Activated naive CD4-positive, alpha-beta T cell (primary cell): Measurements from ENCODE around the gene TRDMT1.

Experiments
- DNase-seq, 4 experiments: peaks; one replicate each; lab custom pipeline; 2025; lab: John Stamatoyannopoulos, UW

TRDMT1 gene

GRCh38 chr10:17174626-17175025 is 26.8 kb downstream of the TRDMT1 start:
- DNase-seq: no peak

GRCh38 chr10:17171141-17171641 is 30.3 kb downstream of the TRDMT1 start:
- no peak for DNase-seq

- DNase-seq: no peak
Measured at GRCh38 chr10:17169803-17170202, 31.7 kb downstream of the TRDMT1 start.

- no peak for DNase-seq
Measured at GRCh38 chr10:17166699-17167098, 34.8 kb downstream of the TRDMT1 start.

- DNase-seq: no peak
Measured at GRCh38 chr10:17162828-17163227, 38.6 kb downstream of the TRDMT1 start.

GRCh38 chr10:17161775-17162174 is 39.7 kb downstream of the TRDMT1 start:
- DNase-seq: no peak

- no peak for DNase-seq
Measured at GRCh38 chr10:17157024-17157423, 44.4 kb downstream of the TRDMT1 start.

GRCh38 chr10:17155826-17156225 is 45.6 kb downstream of the TRDMT1 start:
- no peak for DNase-seq

- no peak for DNase-seq
Measured at GRCh38 chr10:17154116-17154515, 47.4 kb downstream of the TRDMT1 start.

- no peak for DNase-seq
Measured at GRCh38 chr10:17153321-17153720, 48.2 kb downstream of the TRDMT1 start.

- DNase-seq: no peak
Measured at GRCh38 chr10:17151716-17152115, 49.8 kb downstream of the TRDMT1 start.

- no peak for DNase-seq
Measured at GRCh38 chr10:17147884-17148489, 53.5 kb downstream of the TRDMT1 start.

- DNase-seq: no peak
Measured at GRCh38 chr10:17146892-17147291, 54.6 kb downstream of the TRDMT1 start.

- DNase-seq: no peak
Measured at GRCh38 chr10:17145239-17145638, 56.2 kb downstream of the TRDMT1 start.

- DNase-seq: peak in 3 of 4 experiments; percentile 4 to 14 (median 12)
Measured at GRCh38 chr10:17144757-17145156, 56.7 kb downstream of the TRDMT1 start.

GRCh38 chr10:17144032-17144431 is 57.4 kb downstream of the TRDMT1 start:
- DNase-seq: no peak

- DNase-seq: no peak
Measured at GRCh38 chr10:17143055-17143690, 58.3 kb downstream of the TRDMT1 start.

- no peak for DNase-seq
Measured at GRCh38 chr10:17141504-17142229, 59.8 kb downstream of the TRDMT1 start.

- no peak for DNase-seq
Measured at GRCh38 chr10:17140386-17140761, 61.1 kb downstream of the TRDMT1 start.

- no peak for DNase-seq
Measured at GRCh38 chr10:17138460-17139042, 62.9 kb downstream of the TRDMT1 start.

- DNase-seq: no peak
Measured at GRCh38 chr10:17134737-17135260, 66.7 kb downstream of the TRDMT1 start.

GRCh38 chr10:17134282-17134681 is 67.2 kb downstream of the TRDMT1 start:
- DNase-seq: no peak

- DNase-seq: no peak
Measured at GRCh38 chr10:17129741-17130140, 71.7 kb downstream of the TRDMT1 start, which contains the start of gene CUBN. TSS of gene CUBN (minus strand) at chr10:17129811. CDS start at chr10:17129765, 46 bp downstream.
